ENCODE data around the gene BMF. TPM values are rescaled to one million over a fixed set of nuclear protein-coding genes. Genes with fewer than 3 reads are reported as not detected.
A peak's percentile ranks its signal among the peaks of the same experiment; 100 is the strongest.

Gene BMF
- total RNA-seq, 4 donors from 2014 or later = 13.3 to 35.4 (median 25.1) TPM

GRCh38 chr15:40091861-40092255 lies 16.8 kb downstream of the BMF start:
- peaks cover 32 to 89% (median 50%) of the 10 kb centered on the region in 4 donors for H3K4me1 ChIP-seq
- H3K36me3 ChIP-seq = no peaks in the 10 kb centered on the region
- no peaks in the 10 kb centered on the region for H3K9me3 ChIP-seq
- no peaks in the 10 kb centered on the region for H3K27me3 ChIP-seq
- no peak for DNase-seq
- TF ChIP-seq POLR2AphosphoS5 (IDR thresholded peaks at IDR 0.05) (no peak), CTCF (IDR thresholded peaks at IDR 0.05) (no peak), POLR2A (IDR thresholded peaks at IDR 0.05) (no peak), EP300 (IDR thresholded peaks at IDR 0.05; ENCODE audit: low read depth) (no peak)
- 31 to 44% methylated on average over 5 to 6 of the region's 6 CpGs for WGBS, 2 donors (ENCODE audit: low coverage in 1 of 2)
- in situ Hi-C loops (cut with MboI; ENCODE audit: low pct_ligation_motif_present in 1 of 4, low pct_unique_long_range_greater_than_20kb in 1 of 4, low sequenced_read_pairs in 3 of 4) = no loop called here
- intact Hi-C loops (cut with DNase I; ENCODE audit: low total_unique reads) = no loop called here
- peak overlapping the region in 3 of 4 donors; percentile 18 to 94 (median 73) for H3K27ac ChIP-seq
- H3K4me3 ChIP-seq = no peak overlapping the region

GRCh38 chr15:40090774-40091455 lies 17.8 kb downstream of the BMF start:
- intact Hi-C loops (cut with DNase I; ENCODE audit: low total_unique reads) = no loop called here
- peaks cover 25 to 80% (median 50%) of the 10 kb centered on the region in 4 donors for H3K4me1 ChIP-seq
- no peak for DNase-seq
- in situ Hi-C loops (cut with MboI; ENCODE audit: low pct_ligation_motif_present in 1 of 4, low pct_unique_long_range_greater_than_20kb in 1 of 4, low sequenced_read_pairs in 3 of 4) = no loop called here
- H3K4me3 ChIP-seq = no peak overlapping the region
- WGBS, 2 donors (ENCODE audit: low coverage in 1 of 2) = 90% methylated on average over 6 to 14 of the region's 14 CpGs
- TF ChIP-seq POLR2A (IDR thresholded peaks at IDR 0.05) = no peak
- no peak for TF ChIP-seq POLR2AphosphoS5 (IDR thresholded peaks at IDR 0.05)
- TF ChIP-seq EP300 (IDR thresholded peaks at IDR 0.05; ENCODE audit: low read depth) = no peak
- no peak for TF ChIP-seq CTCF (IDR thresholded peaks at IDR 0.05)
- no peaks in the 10 kb centered on the region for H3K9me3 ChIP-seq
- no peak overlapping the region for H3K27ac ChIP-seq
- H3K27me3 ChIP-seq = no peaks in the 10 kb centered on the region
- no peaks in the 10 kb centered on the region for H3K36me3 ChIP-seq

GRCh38 chr15:40088929-40089755 lies 19.5 kb downstream of the BMF start:
- Histone ChIP-seq H3K27me3 (no peaks in the 10 kb centered on the region), H3K27ac (peak overlapping the region in 1 of 4 donors; percentile 13), H3K9me3 (no peaks in the 10 kb centered on the region), H3K36me3 (no peaks in the 10 kb centered on the region), H3K4me3 (no peak overlapping the region), H3K4me1 (peaks cover 25 to 63% (median 39%) of the 10 kb centered on the region in 4 donors)
- 65 to 100% methylated on average over 1 to 7 of the region's 7 CpGs for WGBS, 2 donors (ENCODE audit: low coverage in 1 of 2)
- intact Hi-C loops (cut with DNase I; ENCODE audit: low total_unique reads) (no loop called here), in situ Hi-C loops (cut with MboI; ENCODE audit: low pct_ligation_motif_present in 1 of 4, low pct_unique_long_range_greater_than_20kb in 1 of 4, low sequenced_read_pairs in 3 of 4) (no loop called here)
- TF ChIP-seq POLR2A (IDR thresholded peaks at IDR 0.05) = no peak
- no peak for TF ChIP-seq EP300 (IDR thresholded peaks at IDR 0.05; ENCODE audit: low read depth)
- TF ChIP-seq CTCF (IDR thresholded peaks at IDR 0.05) = no peak
- no peak for TF ChIP-seq POLR2AphosphoS5 (IDR thresholded peaks at IDR 0.05)
- DNase-seq = no peak

Data from transverse colon (tissue), 4 donors.